SK-N-SH (cell line): ENCODE data around the gene RAB10. TPM values are rescaled to one million over a fixed set of nuclear protein-coding genes. Genes with fewer than 3 reads are reported as not detected.

ENCODE experiments used
- CTCF ChIA-PET: fragments of 300-600, 350-600 bp; formaldehyde crosslinking; extraction: SDS; loops from one replicate; lab custom pipeline; 2021; lab: Yijun Ruan, JAX
- POLR2A ChIA-PET: fragments of 350-600 bp; sonication (Branson Sonifier 250); formaldehyde crosslinking; extraction: SDS; loops from one replicate; lab custom pipeline; 2020; ENCODE audit warnings: antibody characterized with exemption, inconsistent platforms; lab: Yijun Ruan, JAX
- DNase-seq: peaks from one replicate; pipeline ENCODE4 v3.0.0; 2012
- H2AFZ ChIP-seq: fragments of 200-600 bp; sonication (generic); 2 replicates; pipeline ENCODE4 v1.8.1; 2016; ENCODE audit warnings: antibody characterized with exemption, mild to moderate bottlenecking, low read depth
- H3F3A ChIP-seq: fragments of 200-600 bp; sonication (generic); replicated peaks from 2 replicates; pipeline ENCODE3; 2016; ENCODE audit warnings: antibody characterized with exemption, mild to moderate bottlenecking; ENCODE audit not compliant: insufficient read depth
- H3K27ac ChIP-seq, 2 experiments: fragments of 200-500 bp in 1 of 2; fragments of 200-600 bp in 1 of 2; sonication (Bioruptor generic) in 1 of 2; sonication (generic), shearing (Covaris generic) in 1 of 2; 2 replicates each; pipeline versions ENCODE4 v1.5.1 to v1.6.1; 2014 to 2016; ENCODE audit warnings: low read depth in 2 of 2, inconsistent platforms in 1 of 2, low read length in 1 of 2, mild to moderate bottlenecking in 1 of 2, mixed read lengths in 1 of 2
- H3K27me3 ChIP-seq: fragments of 200-600 bp; sonication (generic), shearing (Covaris generic); 2 replicates; pipeline ENCODE4 v1.6.1; 2016; ENCODE audit warnings: mixed run types; ENCODE audit not compliant: insufficient read depth
- H3K36me3 ChIP-seq, 2 experiments: fragments of 200-500 bp in 1 of 2; fragments of 200-600 bp in 1 of 2; sonication (Bioruptor generic) in 1 of 2; sonication (generic) in 1 of 2; replicated peaks in 1 of 2; 2 replicates each; pipeline versions ENCODE3 to v1.5.1; 2014 to 2016; ENCODE audit warnings: low read length in 1 of 2, mild to moderate bottlenecking in 1 of 2; ENCODE audit not compliant: insufficient read depth in 2 of 2, control insufficient read depth in 1 of 2
- H3K4me1 ChIP-seq, 2 experiments: fragments of 200-500 bp in 1 of 2; fragments of 200-600 bp in 1 of 2; sonication (Bioruptor generic) in 1 of 2; sonication (generic), shearing (Covaris generic) in 1 of 2; 2 replicates each; pipeline versions ENCODE4 v1.5.1 to v1.6.1; 2014 to 2016; ENCODE audit warnings: low read depth in 1 of 2, low read length in 1 of 2, mixed run types in 1 of 2; ENCODE audit not compliant: insufficient read depth in 2 of 2, control insufficient read depth in 1 of 2
- H3K4me2 ChIP-seq: fragments of 200-600 bp; sonication (generic), shearing (Covaris generic); 2 replicates; pipeline ENCODE4 v1.6.1; 2017; ENCODE audit warnings: mixed run types
- H3K4me3 ChIP-seq, 2 experiments: fragments of 200-500 bp in 1 of 2; fragments of 200-600 bp in 1 of 2; sonication (Bioruptor generic) in 1 of 2; sonication (generic), shearing (Covaris generic) in 1 of 2; 2 replicates each; pipeline versions ENCODE4 v1.5.1 to v1.8.1; 2014 to 2016; ENCODE audit warnings: low read depth in 2 of 2, inconsistent platforms in 1 of 2, low read length in 1 of 2, mild to moderate bottlenecking in 1 of 2, mixed read lengths in 1 of 2, moderate library complexity in 1 of 2
- H3K79me2 ChIP-seq: fragments of 200-600 bp; sonication (generic); 2 replicates; pipeline ENCODE4 v1.8.1; 2017; ENCODE audit warnings: mild to moderate bottlenecking; ENCODE audit not compliant: insufficient read depth
- H3K9ac ChIP-seq: fragments of 200-600 bp; sonication (generic); 2 replicates; pipeline ENCODE4 v1.6.1; 2017; ENCODE audit warnings: mixed run types
- H3K9me2 ChIP-seq: fragments of 200-600 bp; sonication (generic); 2 replicates; pipeline ENCODE4 v1.6.1; 2017; ENCODE audit warnings: mixed run types
- H3K9me3 ChIP-seq: fragments of 200-600 bp; sonication (generic); 2 replicates; pipeline ENCODE4 v1.6.1; 2017; ENCODE audit warnings: mixed run types, mild to moderate bottlenecking, moderate library complexity
- H4K20me1 ChIP-seq: fragments of 200-600 bp; sonication (generic); 2 replicates; pipeline ENCODE4 v1.6.1; 2017; ENCODE audit warnings: mild to moderate bottlenecking, mixed run types; ENCODE audit not compliant: insufficient read depth
- CHD2 ChIP-seq: fragments of 150-350 bp; IDR thresholded peaks from 2 replicates; pipeline ENCODE4 v1.6.1; 2018; ENCODE audit warnings: low read length; ENCODE audit not compliant: partially characterized antibody
- EZH2phosphoT487 ChIP-seq: fragments of 200-600 bp; sonication (generic); IDR thresholded peaks from 2 replicates; pipeline ENCODE4 v1.6.1; 2017; ENCODE audit warnings: low read depth, mixed run types, mild to moderate bottlenecking, antibody characterized with exemption, moderate library complexity, borderline replicate concordance
- FOXJ3 ChIP-seq: sonication (generic); formaldehyde crosslinking; IDR thresholded peaks from 2 replicates; pipeline ENCODE4 v1.5.1; 2020; ENCODE audit warnings: mild to moderate bottlenecking, missing genetic modification reagents
- GATA2 ChIP-seq: sonication (generic); formaldehyde crosslinking; IDR thresholded peaks from 2 replicates; pipeline ENCODE4 v1.5.0; 2020; ENCODE audit warnings: mild to moderate bottlenecking, missing genetic modification reagents
- MEF2A ChIP-seq: IDR thresholded peaks from 2 replicates; pipeline ENCODE4 v1.4.0; 2012; ENCODE audit warnings: low read depth, borderline replicate concordance
- POLR2AphosphoS5 ChIP-seq: IDR thresholded peaks from 2 replicates; pipeline ENCODE4 v1.6.1; 2012; ENCODE audit warnings: low read depth, low read length
- RAD21 ChIP-seq: IDR thresholded peaks from 2 replicates; pipeline ENCODE4 v1.6.1; 2012; ENCODE audit warnings: mild to moderate bottlenecking, low read length
- RCOR1 ChIP-seq: fragments of 150-350 bp; IDR thresholded peaks from 2 replicates; pipeline ENCODE4 v1.6.1; 2017; ENCODE audit warnings: antibody characterized with exemption, low read length
- SIN3A ChIP-seq: IDR thresholded peaks from 2 replicates; pipeline ENCODE4 v1.6.1; 2012; ENCODE audit warnings: low read depth, mild to moderate bottlenecking, low read length, moderate library complexity, borderline replicate concordance
- SMC3 ChIP-seq: IDR thresholded peaks from 2 replicates; pipeline ENCODE4 v1.6.1; 2012; ENCODE audit warnings: low read depth, low read length, improper control_type of control experiment
- TAF1 ChIP-seq: IDR thresholded peaks from 2 replicates; pipeline ENCODE4 v1.6.1; 2012; ENCODE audit warnings: low read depth, mild to moderate bottlenecking, low read length, moderate library complexity, borderline replicate concordance
- TEAD4 ChIP-seq: IDR thresholded peaks from 2 replicates; pipeline ENCODE4 v1.4.0; 2012; ENCODE audit warnings: mild to moderate bottlenecking, borderline replicate concordance; ENCODE audit not compliant: insufficient read depth
- YY1 ChIP-seq: IDR thresholded peaks from 2 replicates; pipeline ENCODE4 v1.4.0; 2012; ENCODE audit warnings: low read depth, mild to moderate bottlenecking
- WGBS: methylation state at CpG from one replicate; pipeline ENCODE4 v1.1.6; 2017; ENCODE audit warnings: low lambda C conversion rate; 5-methylcytosine and 5-hydroxymethylcytosine counted together
- polyA plus RNA-seq, 3 experiments: library from polyadenylated mRNA; depleted of rRNA; stranded (reverse); fragments of >200 nt; gene quantifications; 2 replicates each; pipeline ENCODE4 v1.2.3, GENCODE V29; 2012
- TF ChIP-seq, protein P1 (sequence below): fragments of 200-600 bp; sonication (generic); IDR thresholded peaks from 2 replicates; pipeline ENCODE4 v1.6.1; 2017; ENCODE audit warnings: antibody characterized with exemption, mild to moderate bottlenecking, moderate library complexity
- TF ChIP-seq, protein P2 (sequence below): IDR thresholded peaks from 2 replicates; pipeline ENCODE4 v1.4.0; 2012; ENCODE audit warnings: low read depth, borderline replicate concordance
- TF ChIP-seq, protein P3 (sequence below): fragments of 150-350 bp; IDR thresholded peaks from 2 replicates; pipeline ENCODE4 v1.6.1; 2016; ENCODE audit warnings: mild to moderate bottlenecking, low read depth, low read length
- TF ChIP-seq, protein P4 (sequence below): IDR thresholded peaks from 2 replicates; pipeline ENCODE4 v1.4.0; 2012; ENCODE audit warnings: low read depth, borderline replicate concordance

RAB10 gene
- polyA plus RNA-seq, 1 of the 3 experiments (the other 2 are of a cell fraction): 47.5 TPM

DNA sequence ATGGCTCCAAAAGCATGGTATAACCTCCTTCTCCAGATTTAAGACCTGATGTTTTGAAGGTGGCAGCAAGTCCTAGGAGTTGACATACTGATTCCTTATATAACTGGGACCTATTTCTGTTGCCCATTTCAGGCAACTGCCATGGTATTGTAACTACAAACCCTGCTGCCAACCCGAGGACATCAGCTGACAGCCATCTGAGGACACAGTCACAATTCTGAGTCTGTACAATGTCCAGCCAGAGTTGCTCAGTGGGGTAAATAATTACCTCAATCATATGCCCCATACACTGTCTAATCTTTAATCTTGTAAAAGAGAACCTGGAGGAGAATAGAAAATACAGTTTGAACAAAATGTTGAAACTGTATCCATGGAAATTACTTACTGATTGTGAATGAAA is 130.3 kb downstream of the RAB10 start:
- H3K27me3 ChIP-seq: no peaks in the 10 kb centered on the region
- no peak overlapping the region for H3K4me2 ChIP-seq
- H3K79me2 ChIP-seq: no peaks in the 10 kb centered on the region
- H3K36me3 ChIP-seq: no peaks in the 10 kb centered on the region
- no peak overlapping the region for H3K27ac ChIP-seq
- no peak for DNase-seq
- H3K4me3 ChIP-seq: no peak overlapping the region
- no peaks in the 10 kb centered on the region for H3K9me3 ChIP-seq
- POLR2A ChIA-PET: no interaction called here
- no peaks in the 10 kb centered on the region for H3K4me1 ChIP-seq
- no peak overlapping the region for H2AFZ ChIP-seq
- no peaks in the 10 kb centered on the region for H3K9me2 ChIP-seq
- 5% methylated on average over 1 of the region's 1 CpG for WGBS
- no peak overlapping the region for H3K9ac ChIP-seq
- H4K20me1 ChIP-seq: no peaks in the 10 kb centered on the region
- CTCF ChIA-PET: interaction anchor here (1.6 kb wide), 2 partner anchors 13 to 77 kb away, joined by 4 to 5 read pairs; no protein-coding TSS in a partner anchor
- TF ChIP-seq RCOR1: no peak
- no peak for TF ChIP-seq YY1
- TF ChIP-seq TAF1: no peak
- no peak for TF ChIP-seq CHD2
- TF ChIP-seq GATA2 (CRISPR knock-in tag): no peak
- TF ChIP-seq, protein P1, sequence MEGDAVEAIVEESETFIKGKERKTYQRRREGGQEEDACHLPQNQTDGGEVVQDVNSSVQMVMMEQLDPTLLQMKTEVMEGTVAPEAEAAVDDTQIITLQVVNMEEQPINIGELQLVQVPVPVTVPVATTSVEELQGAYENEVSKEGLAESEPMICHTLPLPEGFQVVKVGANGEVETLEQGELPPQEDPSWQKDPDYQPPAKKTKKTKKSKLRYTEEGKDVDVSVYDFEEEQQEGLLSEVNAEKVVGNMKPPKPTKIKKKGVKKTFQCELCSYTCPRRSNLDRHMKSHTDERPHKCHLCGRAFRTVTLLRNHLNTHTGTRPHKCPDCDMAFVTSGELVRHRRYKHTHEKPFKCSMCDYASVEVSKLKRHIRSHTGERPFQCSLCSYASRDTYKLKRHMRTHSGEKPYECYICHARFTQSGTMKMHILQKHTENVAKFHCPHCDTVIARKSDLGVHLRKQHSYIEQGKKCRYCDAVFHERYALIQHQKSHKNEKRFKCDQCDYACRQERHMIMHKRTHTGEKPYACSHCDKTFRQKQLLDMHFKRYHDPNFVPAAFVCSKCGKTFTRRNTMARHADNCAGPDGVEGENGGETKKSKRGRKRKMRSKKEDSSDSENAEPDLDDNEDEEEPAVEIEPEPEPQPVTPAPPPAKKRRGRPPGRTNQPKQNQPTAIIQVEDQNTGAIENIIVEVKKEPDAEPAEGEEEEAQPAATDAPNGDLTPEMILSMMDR: no peak
- TF ChIP-seq SMC3: no peak
- no peak for TF ChIP-seq MEF2A
- TF ChIP-seq FOXJ3 (CRISPR knock-in tag): no peak
- no peak for TF ChIP-seq POLR2AphosphoS5
- TF ChIP-seq EZH2phosphoT487: no peak
- TF ChIP-seq, protein P2, sequence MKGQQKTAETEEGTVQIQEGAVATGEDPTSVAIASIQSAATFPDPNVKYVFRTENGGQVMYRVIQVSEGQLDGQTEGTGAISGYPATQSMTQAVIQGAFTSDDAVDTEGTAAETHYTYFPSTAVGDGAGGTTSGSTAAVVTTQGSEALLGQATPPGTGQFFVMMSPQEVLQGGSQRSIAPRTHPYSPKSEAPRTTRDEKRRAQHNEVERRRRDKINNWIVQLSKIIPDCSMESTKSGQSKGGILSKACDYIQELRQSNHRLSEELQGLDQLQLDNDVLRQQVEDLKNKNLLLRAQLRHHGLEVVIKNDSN: no peak
- TF ChIP-seq, protein P3, sequence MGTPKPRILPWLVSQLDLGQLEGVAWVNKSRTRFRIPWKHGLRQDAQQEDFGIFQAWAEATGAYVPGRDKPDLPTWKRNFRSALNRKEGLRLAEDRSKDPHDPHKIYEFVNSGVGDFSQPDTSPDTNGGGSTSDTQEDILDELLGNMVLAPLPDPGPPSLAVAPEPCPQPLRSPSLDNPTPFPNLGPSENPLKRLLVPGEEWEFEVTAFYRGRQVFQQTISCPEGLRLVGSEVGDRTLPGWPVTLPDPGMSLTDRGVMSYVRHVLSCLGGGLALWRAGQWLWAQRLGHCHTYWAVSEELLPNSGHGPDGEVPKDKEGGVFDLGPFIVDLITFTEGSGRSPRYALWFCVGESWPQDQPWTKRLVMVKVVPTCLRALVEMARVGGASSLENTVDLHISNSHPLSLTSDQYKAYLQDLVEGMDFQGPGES: no peak
- no peaks in the 10 kb centered on the region for H3F3A ChIP-seq

DNA sequence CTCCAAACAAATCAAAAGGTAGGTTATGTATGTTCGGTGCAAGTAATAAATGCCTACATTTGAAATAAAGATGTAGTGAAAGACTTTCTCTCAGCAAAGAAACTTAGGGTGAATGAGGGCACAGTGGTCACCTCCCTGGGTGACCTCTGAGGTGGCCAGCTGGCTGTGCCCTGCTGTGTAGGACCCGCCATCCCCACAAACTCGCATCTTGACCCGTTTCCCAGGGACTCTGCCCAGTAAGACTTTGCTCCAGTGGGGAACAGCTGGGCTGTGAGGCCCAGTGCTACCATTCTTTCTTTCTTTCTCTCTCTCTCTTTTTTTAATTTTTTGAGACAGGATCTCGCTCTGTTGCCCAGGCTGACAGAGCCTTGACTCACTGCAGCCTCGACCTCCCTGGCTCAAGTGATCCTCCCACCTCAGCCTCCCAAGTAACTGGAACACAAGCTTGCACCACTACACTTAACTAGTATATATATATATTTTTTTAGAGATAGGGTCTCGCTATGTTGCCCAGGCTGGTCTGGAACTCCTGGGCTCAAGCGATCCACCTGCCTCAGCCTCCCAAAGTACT is 130.8 kb downstream of the RAB10 start:
- Histone ChIP-seq H3K4me2 (no peak overlapping the region), H3K4me3 (no peak overlapping the region), H3K9me2 (no peaks in the 10 kb centered on the region), H3F3A (no peaks in the 10 kb centered on the region), H3K27me3 (no peaks in the 10 kb centered on the region), H3K36me3 (no peaks in the 10 kb centered on the region), H3K9me3 (no peaks in the 10 kb centered on the region), H3K27ac (no peak overlapping the region), H3K9ac (no peak overlapping the region), H4K20me1 (no peaks in the 10 kb centered on the region), H3K4me1 (no peaks in the 10 kb centered on the region), H3K79me2 (no peaks in the 10 kb centered on the region), H2AFZ (no peak overlapping the region)
- no peak for DNase-seq
- CTCF ChIA-PET: interaction anchor here (1.1 to 1.6 kb wide), 4 partner anchors 13 to 214 kb away, joined by 3 to 5 read pairs (median 4); no protein-coding TSS in a partner anchor
- WGBS: 77% methylated on average over 8 of the region's 8 CpGs
- POLR2A ChIA-PET: no interaction called here
- no peak for TF ChIP-seq TEAD4
- no peak for TF ChIP-seq SIN3A
- TF ChIP-seq, protein P4, sequence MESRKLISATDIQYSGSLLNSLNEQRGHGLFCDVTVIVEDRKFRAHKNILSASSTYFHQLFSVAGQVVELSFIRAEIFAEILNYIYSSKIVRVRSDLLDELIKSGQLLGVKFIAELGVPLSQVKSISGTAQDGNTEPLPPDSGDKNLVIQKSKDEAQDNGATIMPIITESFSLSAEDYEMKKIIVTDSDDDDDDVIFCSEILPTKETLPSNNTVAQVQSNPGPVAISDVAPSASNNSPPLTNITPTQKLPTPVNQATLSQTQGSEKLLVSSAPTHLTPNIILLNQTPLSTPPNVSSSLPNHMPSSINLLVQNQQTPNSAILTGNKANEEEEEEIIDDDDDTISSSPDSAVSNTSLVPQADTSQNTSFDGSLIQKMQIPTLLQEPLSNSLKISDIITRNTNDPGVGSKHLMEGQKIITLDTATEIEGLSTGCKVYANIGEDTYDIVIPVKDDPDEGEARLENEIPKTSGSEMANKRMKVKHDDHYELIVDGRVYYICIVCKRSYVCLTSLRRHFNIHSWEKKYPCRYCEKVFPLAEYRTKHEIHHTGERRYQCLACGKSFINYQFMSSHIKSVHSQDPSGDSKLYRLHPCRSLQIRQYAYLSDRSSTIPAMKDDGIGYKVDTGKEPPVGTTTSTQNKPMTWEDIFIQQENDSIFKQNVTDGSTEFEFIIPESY: no peak
- TF ChIP-seq RAD21: no peak
